Measurements from ENCODE around the gene PTDSS2. TPM values are rescaled to one million over a fixed set of nuclear protein-coding genes. Genes with fewer than 3 reads are reported as not detected.
A peak's percentile ranks its signal among the peaks of the same experiment; 100 is the strongest.

Gene PTDSS2
- total and polyA plus RNA-seq, 2 donors (not counting 1 experiment from before 2014, with no cell fraction given), result 22.1 to 29.0 TPM

- Mint-ChIP-seq H3K4me1 (peaks cover 7% of the 10 kb centered on the region), H3K4me3 (peak overlapping the region; percentile 60), H3K27ac (peak overlapping the region; percentile 59), H3K27me3 (no peaks in the 10 kb centered on the region), H3K9me3 (ENCODE audit: insufficient read depth) (no peaks in the 10 kb centered on the region)
- no peak overlapping the region for H3K27ac ChIP-seq (ENCODE audit: low read length in 2 of 2)
- H3K4me1 ChIP-seq (ENCODE audit: control insufficient read depth in 2 of 2, insufficient read depth in 2 of 2, low read length in 2 of 2), result peaks cover 7 to 19% of the 10 kb centered on the region in 2 donors
- WGBS (ENCODE audit: insufficient coverage), result 93% methylated on average over 12 of the region's 17 CpGs
- no peak overlapping the region for H3K4me3 ChIP-seq (ENCODE audit: control extremely low read depth in 1 of 5, extremely low read depth in 1 of 5, insufficient read depth in 1 of 5, low read depth in 2 of 5, low read length in 4 of 5)
- DNase-seq, result no peak
- no peak for ATAC-seq (ENCODE audit: low read depth)
- ChIA-PET POLR2A (interaction anchor here (0.6 to 2.2 kb wide), 4 partner anchors 9 to 310 kb away, joined by 4 to 15 read pairs (median 13); partner anchors contain the start of genes BET1L, RIC8A and SIGIRR), CTCF (interaction anchor here (1.6 to 3.0 kb wide), 3 partner anchors 44 to 155 kb away, joined by 3 to 34 read pairs (median 8); partner anchors contain the start of gene PTDSS2)
- no peak overlapping the region for H2AFZ ChIP-seq (ENCODE audit: insufficient read depth, low read depth, low read length, poor library complexity, severe bottlenecking)
- peaks cover 0 to 6% (median 0%) of the 10 kb centered on the region in 3 donors for H3K9me3 ChIP-seq (ENCODE audit: control extremely low read depth in 1 of 3, control insufficient read depth in 2 of 3, insufficient read depth in 1 of 3, low read length in 2 of 3)
- no peaks in the 10 kb centered on the region for H3K79me2 ChIP-seq (ENCODE audit: control insufficient read depth, insufficient read depth, low read length)
- H3K4me2 ChIP-seq (replicated peaks; ENCODE audit: low read depth, low read length, poor library complexity, severe bottlenecking), result peak overlapping the region; percentile 97
- H4K20me1 ChIP-seq (ENCODE audit: control insufficient read depth, insufficient read depth, low read length, poor library complexity, severe bottlenecking), result peaks cover 10% of the 10 kb centered on the region
- peaks cover 0 to 11% (median 0%) of the 10 kb centered on the region in 4 experiments for H3K27me3 ChIP-seq (replicated peaks in 1 of 4; ENCODE audit: control extremely low read depth in 1 of 4, control insufficient read depth in 3 of 4, insufficient read depth in 4 of 4, low read length in 3 of 4)
- TF ChIP-seq, protein P1, sequence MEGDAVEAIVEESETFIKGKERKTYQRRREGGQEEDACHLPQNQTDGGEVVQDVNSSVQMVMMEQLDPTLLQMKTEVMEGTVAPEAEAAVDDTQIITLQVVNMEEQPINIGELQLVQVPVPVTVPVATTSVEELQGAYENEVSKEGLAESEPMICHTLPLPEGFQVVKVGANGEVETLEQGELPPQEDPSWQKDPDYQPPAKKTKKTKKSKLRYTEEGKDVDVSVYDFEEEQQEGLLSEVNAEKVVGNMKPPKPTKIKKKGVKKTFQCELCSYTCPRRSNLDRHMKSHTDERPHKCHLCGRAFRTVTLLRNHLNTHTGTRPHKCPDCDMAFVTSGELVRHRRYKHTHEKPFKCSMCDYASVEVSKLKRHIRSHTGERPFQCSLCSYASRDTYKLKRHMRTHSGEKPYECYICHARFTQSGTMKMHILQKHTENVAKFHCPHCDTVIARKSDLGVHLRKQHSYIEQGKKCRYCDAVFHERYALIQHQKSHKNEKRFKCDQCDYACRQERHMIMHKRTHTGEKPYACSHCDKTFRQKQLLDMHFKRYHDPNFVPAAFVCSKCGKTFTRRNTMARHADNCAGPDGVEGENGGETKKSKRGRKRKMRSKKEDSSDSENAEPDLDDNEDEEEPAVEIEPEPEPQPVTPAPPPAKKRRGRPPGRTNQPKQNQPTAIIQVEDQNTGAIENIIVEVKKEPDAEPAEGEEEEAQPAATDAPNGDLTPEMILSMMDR (IDR thresholded peaks at IDR 0.05), result no peak
- no peak for TF ChIP-seq EZH2 (IDR thresholded peaks at IDR 0.05; ENCODE audit: borderline replicate concordance, insufficient read depth, low read depth, low read length, poor library complexity, severe bottlenecking)
- intact Hi-C loops (cut with micrococcal nuclease), result no loop called here
- no peaks in the 10 kb centered on the region for H3K36me3 ChIP-seq (replicated peaks in 1 of 2; ENCODE audit: control extremely low read depth in 1 of 2, control insufficient read depth in 1 of 2, extremely low read depth in 1 of 2, insufficient read depth in 2 of 2, low read length in 1 of 2)
- H3K9ac ChIP-seq (ENCODE audit: low read length), result no peak overlapping the region
Measured at GRCh38 chr11:405323-405953, 44.6 kb upstream of the PTDSS2 start.

Data from B cell (primary cell).